ENCODE data around the gene SPG7.

The SPG7 gene

GRCh38 chr16:89484923-89485679 is 23.1 kb upstream of the SPG7 start:
- H3K4me3 ChIP-seq (replicated peaks in 1 of 2; ENCODE audit: low read depth in 2 of 2, low read length in 2 of 2), result no peak overlapping the region
- TF ChIP-seq, protein P1, sequence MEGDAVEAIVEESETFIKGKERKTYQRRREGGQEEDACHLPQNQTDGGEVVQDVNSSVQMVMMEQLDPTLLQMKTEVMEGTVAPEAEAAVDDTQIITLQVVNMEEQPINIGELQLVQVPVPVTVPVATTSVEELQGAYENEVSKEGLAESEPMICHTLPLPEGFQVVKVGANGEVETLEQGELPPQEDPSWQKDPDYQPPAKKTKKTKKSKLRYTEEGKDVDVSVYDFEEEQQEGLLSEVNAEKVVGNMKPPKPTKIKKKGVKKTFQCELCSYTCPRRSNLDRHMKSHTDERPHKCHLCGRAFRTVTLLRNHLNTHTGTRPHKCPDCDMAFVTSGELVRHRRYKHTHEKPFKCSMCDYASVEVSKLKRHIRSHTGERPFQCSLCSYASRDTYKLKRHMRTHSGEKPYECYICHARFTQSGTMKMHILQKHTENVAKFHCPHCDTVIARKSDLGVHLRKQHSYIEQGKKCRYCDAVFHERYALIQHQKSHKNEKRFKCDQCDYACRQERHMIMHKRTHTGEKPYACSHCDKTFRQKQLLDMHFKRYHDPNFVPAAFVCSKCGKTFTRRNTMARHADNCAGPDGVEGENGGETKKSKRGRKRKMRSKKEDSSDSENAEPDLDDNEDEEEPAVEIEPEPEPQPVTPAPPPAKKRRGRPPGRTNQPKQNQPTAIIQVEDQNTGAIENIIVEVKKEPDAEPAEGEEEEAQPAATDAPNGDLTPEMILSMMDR (IDR thresholded peaks at IDR 0.05; ENCODE audit: low read depth, low read length), result no peak
- no peak for DNase-seq (ENCODE audit: low read depth in 2 of 2)

GRCh38 chr16:89485701-89486246 is 22.4 kb upstream of the SPG7 start:
- TF ChIP-seq, protein P1 (IDR thresholded peaks at IDR 0.05; ENCODE audit: low read depth, low read length), result no peak
- no peak for DNase-seq (ENCODE audit: low read depth in 2 of 2)
- no peak overlapping the region for H3K4me3 ChIP-seq (replicated peaks in 1 of 2; ENCODE audit: low read depth in 2 of 2, low read length in 2 of 2)

DNA sequence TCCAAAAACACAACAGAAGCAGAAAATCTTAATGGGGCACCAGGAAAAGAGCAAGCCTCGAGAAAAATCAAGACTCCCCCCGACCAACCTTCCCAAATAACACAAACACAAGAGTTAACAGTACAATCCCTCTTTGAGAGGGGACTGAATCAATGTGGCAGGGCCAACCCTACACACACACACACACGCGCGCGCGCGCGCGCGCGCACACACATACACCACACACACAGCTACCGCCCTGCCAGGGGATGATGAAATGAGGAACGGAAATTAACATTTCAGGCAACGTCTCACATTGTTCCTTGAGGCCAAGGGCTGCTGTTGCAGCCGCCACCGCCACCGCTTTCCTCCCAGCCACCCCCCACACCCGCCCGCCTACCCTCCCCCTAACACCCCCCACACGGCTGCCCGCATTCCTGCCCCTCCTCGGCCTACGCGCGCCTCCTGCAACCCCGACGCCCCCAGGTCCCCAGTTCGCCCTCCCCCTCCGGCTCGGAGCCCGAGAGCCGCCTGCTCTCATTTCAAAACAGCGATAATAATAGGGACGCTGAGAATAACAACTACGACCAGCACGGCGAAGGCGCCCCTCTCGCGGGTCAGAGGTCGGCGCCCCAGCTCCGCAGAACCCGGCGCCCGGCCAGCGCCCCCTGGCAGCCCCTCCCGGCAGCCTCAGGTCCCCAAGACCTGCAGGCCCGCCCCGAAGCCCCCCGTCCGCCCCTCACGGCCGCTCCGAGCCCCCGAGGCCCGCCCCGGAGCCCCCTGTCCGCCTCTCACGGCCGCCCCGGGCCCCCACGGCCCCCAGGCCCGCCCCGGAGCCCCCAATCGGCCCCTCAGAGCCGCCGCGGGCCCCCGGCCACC is 18.9 kb upstream of the SPG7 start:
- H3K4me3 ChIP-seq (replicated peaks in 1 of 2; ENCODE audit: low read depth in 2 of 2, low read length in 2 of 2), result peak overlapping the region; percentile 68 to 73
- DNase-seq (ENCODE audit: low read depth in 2 of 2), result peak; percentile 97 to 98
- TF ChIP-seq, protein P1 (IDR thresholded peaks at IDR 0.05; ENCODE audit: low read depth, low read length), result peak; percentile 33

GRCh38 chr16:89489898-89490438 is 18.2 kb upstream of the SPG7 start:
- TF ChIP-seq, protein P1 (IDR thresholded peaks at IDR 0.05; ENCODE audit: low read depth, low read length), result no peak
- no peak for DNase-seq (ENCODE audit: low read depth in 2 of 2)
- H3K4me3 ChIP-seq (replicated peaks in 1 of 2; ENCODE audit: low read depth in 2 of 2, low read length in 2 of 2), result peak overlapping the region; percentile 68 to 73

DNA sequence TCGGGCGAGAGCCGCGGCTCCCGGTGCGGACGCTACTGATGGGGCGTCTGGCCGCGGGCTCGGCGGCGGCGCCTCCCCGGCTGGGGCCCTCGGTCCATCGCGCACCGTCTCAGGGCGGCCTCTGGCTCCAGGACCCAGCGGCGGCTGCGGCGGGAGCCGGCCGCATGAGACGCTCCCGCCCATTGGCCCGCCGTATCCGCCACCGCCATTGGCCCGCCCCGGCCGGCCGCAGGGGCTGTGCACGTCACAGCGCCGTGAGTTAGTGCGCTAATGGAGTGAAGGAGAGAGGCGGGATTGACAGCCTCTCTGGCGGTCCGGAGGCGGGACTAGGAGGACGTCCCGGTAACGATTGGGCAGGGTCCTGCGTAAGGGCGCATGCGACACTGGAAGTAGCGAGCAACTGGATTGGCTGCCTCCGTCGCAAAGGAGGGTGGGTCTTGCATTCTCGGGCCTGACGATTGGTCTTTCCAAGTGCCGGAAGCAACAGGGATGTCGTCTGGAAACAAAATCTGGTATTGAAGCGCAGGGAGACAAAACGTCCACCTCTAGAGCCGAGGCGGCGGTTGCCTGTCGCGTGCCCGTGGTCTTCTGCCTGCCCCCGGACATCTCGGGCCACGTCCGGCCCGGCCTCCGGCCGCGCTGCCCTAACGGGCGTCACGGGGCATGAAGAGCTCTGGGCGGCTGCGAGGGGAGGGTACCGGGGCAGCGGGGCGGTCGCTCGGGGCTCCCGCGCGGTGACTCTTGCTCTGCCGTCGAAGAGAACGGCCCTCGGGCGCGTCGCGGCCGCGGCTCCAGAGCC is 17.6 kb upstream of the SPG7 start, which contains the start of gene ANKRD11:
Gene ANKRD11 (minus strand): TSS at position 123 of the 799 bp plus-strand sequence. CDS start 173,542 bp downstream, outside the sequence.
- H3K4me3 ChIP-seq (replicated peaks in 1 of 2; ENCODE audit: low read depth in 2 of 2, low read length in 2 of 2), result peak within 1 kb of the TSS; percentile 71 to 73
- peak; percentile 100 for DNase-seq (ENCODE audit: low read depth in 2 of 2)
- TF ChIP-seq, protein P1 (IDR thresholded peaks at IDR 0.05; ENCODE audit: low read depth, low read length), result no peak

All from cardiac fibroblast (primary cell).